WTC11 (cell line): Measurements from ENCODE around the gene AVPR1B. TPM values are rescaled to one million over a fixed set of nuclear protein-coding genes. Genes with fewer than 3 reads are reported as not detected.

Experiments used
- ATAC-seq: fragments of 200-7000 bp; cut with Tn5 transposase; 2 replicates; pipeline ENCODE4 v1.10.0; 2021; ENCODE audit warnings: mild to moderate bottlenecking, moderate library complexity
- CTCF ChIA-PET: fragments of 300-600 bp; sonication (Branson Sonifier 250); formaldehyde crosslinking; loops from one replicate; lab custom pipeline; 2021; ENCODE audit warnings: antibody characterized with exemption; lab: Charles Lee
- POLR2A ChIA-PET: fragments of 350-600 bp; sonication (Branson Sonifier 250); formaldehyde crosslinking; loops from one replicate; lab custom pipeline; 2021; ENCODE audit warnings: antibody characterized with exemption; lab: Charles Lee
- DNase-seq: peaks from one replicate; pipeline ENCODE4 v3.0.0; 2021; ENCODE audit warnings: low spot score
- H3K27ac Mint-ChIP-seq: 2 replicates; pipeline ENCODE4 v1.8.0; 2021; ENCODE audit warnings: mixed read lengths
- H3K27me3 Mint-ChIP-seq: 2 replicates; pipeline ENCODE4 v1.8.0; 2021; ENCODE audit warnings: low read depth, mild to moderate bottlenecking, moderate library complexity, mixed read lengths
- H3K36me3 Mint-ChIP-seq: 2 replicates; pipeline ENCODE4 v1.8.0; 2021; ENCODE audit warnings: mixed read lengths
- H3K4me1 Mint-ChIP-seq: 2 replicates; pipeline ENCODE4 v1.8.0; 2022; ENCODE audit warnings: mixed read lengths
- H3K4me3 Mint-ChIP-seq: 2 replicates; pipeline ENCODE4 v1.8.0; 2021; ENCODE audit warnings: mild to moderate bottlenecking, moderate library complexity, mixed read lengths
- H3K9me3 Mint-ChIP-seq: 2 replicates; pipeline ENCODE4 v1.8.0; 2021; ENCODE audit warnings: mixed read lengths
- AR ChIP-seq: fragments of 250-450 bp; sonication (Bioruptor Pico); IDR thresholded peaks from 2 replicates; pipeline ENCODE4 v1.9.0; 2021; ENCODE audit warnings: mild to moderate bottlenecking
- ATF2 ChIP-seq: sonication (generic); formaldehyde crosslinking; IDR thresholded peaks from 2 replicates; pipeline ENCODE4 v1.8.1; 2022; ENCODE audit warnings: low read depth, missing genetic modification reagents, borderline replicate concordance
- CBFB ChIP-seq: sonication (generic); formaldehyde crosslinking; IDR thresholded peaks from 2 replicates; pipeline ENCODE4 v1.8.1; 2022; ENCODE audit warnings: mild to moderate bottlenecking, low read depth, missing genetic modification reagents
- MAX ChIP-seq: sonication (generic); formaldehyde crosslinking; IDR thresholded peaks from 2 replicates; pipeline ENCODE4 v1.8.0; 2022; ENCODE audit warnings: mild to moderate bottlenecking, missing genetic modification reagents
- MLX ChIP-seq: sonication (generic); formaldehyde crosslinking; IDR thresholded peaks from 2 replicates; pipeline ENCODE4 v1.8.1; 2023; ENCODE audit warnings: mild to moderate bottlenecking, missing genetic modification reagents, moderate library complexity
- NFATC4 ChIP-seq: fragments of 250-450 bp; sonication (Bioruptor Pico); IDR thresholded peaks from 2 replicates; pipeline ENCODE4 v1.9.0; 2021; ENCODE audit warnings: mild to moderate bottlenecking
- NFE2L1 ChIP-seq: sonication (generic); formaldehyde crosslinking; IDR thresholded peaks from 2 replicates; pipeline ENCODE4 v1.8.1; 2023; ENCODE audit warnings: missing genetic modification reagents
- OVOL2 ChIP-seq: fragments of 250-450 bp; sonication (Bioruptor Pico); IDR thresholded peaks from 2 replicates; pipeline ENCODE4 v1.9.0; 2021; ENCODE audit warnings: mild to moderate bottlenecking, borderline replicate concordance
- PREB ChIP-seq: sonication (generic); formaldehyde crosslinking; IDR thresholded peaks from 2 replicates; pipeline ENCODE4 v1.8.1; 2022; ENCODE audit warnings: mild to moderate bottlenecking, missing genetic modification reagents, moderate library complexity, borderline replicate concordance
- TEAD4 ChIP-seq: sonication (generic); formaldehyde crosslinking; IDR thresholded peaks from 2 replicates; pipeline ENCODE4 v1.8.0; 2022; ENCODE audit warnings: mild to moderate bottlenecking, missing genetic modification reagents
- USF2 ChIP-seq: sonication (generic); formaldehyde crosslinking; IDR thresholded peaks from 2 replicates; pipeline ENCODE4 v1.8.1; 2023; ENCODE audit warnings: mild to moderate bottlenecking, missing genetic modification reagents, moderate library complexity
- ZNF232 ChIP-seq: sonication (generic); formaldehyde crosslinking; IDR thresholded peaks from 2 replicates; pipeline ENCODE4 v1.8.0; 2022; ENCODE audit warnings: mild to moderate bottlenecking, missing genetic modification reagents
- ZNF396 ChIP-seq: fragments of 250-450 bp; sonication (Bioruptor Pico); IDR thresholded peaks from 2 replicates; pipeline ENCODE4 v1.8.0; 2021; ENCODE audit warnings: mild to moderate bottlenecking, moderate library complexity, borderline replicate concordance
- ZNF423 ChIP-seq: fragments of 250-450 bp; sonication (Bioruptor Pico); IDR thresholded peaks from 2 replicates; pipeline ENCODE4 v2.1.2; 2022; ENCODE audit warnings: mild to moderate bottlenecking, moderate library complexity
- ZNF671 ChIP-seq: fragments of 250-450 bp; sonication (Bioruptor Pico); IDR thresholded peaks from 2 replicates; pipeline ENCODE4 v1.8.0; 2021; ENCODE audit warnings: mild to moderate bottlenecking
- total RNA-seq: library from RNA; stranded (reverse); gene quantifications from 3 replicates; pipeline ENCODE4 v1.2.3, GENCODE V29; 2021

Gene AVPR1B
- total RNA-seq, 1 experiment from 2014 or later, result 0.68 TPM

GRCh38 chr1:206112600-206113301, 4.4 kb downstream of the AVPR1B start:
- CTCF ChIA-PET, result no interaction called here
- Mint-ChIP-seq H3K36me3 (no peaks in the 10 kb centered on the region), H3K27ac (no peak overlapping the region), H3K4me3 (no peak overlapping the region), H3K4me1 (peaks cover 10% of the 10 kb centered on the region), H3K27me3 (peaks cover 21% of the 10 kb centered on the region), H3K9me3 (no peaks in the 10 kb centered on the region)
- TF ChIP-seq OVOL2 (CRISPR knock-in tag) (no peak), CBFB (CRISPR knock-in tag) (no peak), AR (no peak), TEAD4 (CRISPR knock-in tag) (no peak), ZNF396 (no peak), ZNF671 (CRISPR knock-in tag) (no peak), MLX (no peak)
- no peak for ATAC-seq
- POLR2A ChIA-PET, result no interaction called here
- no peak for DNase-seq

- H3K36me3 Mint-ChIP-seq, result no peaks in the 10 kb centered on the region
- DNase-seq (no peak), ATAC-seq (no peak)
- no peaks in the 10 kb centered on the region for H3K9me3 Mint-ChIP-seq
- H3K4me3 Mint-ChIP-seq, result no peak overlapping the region
- H3K27ac Mint-ChIP-seq, result no peak overlapping the region
- POLR2A ChIA-PET, result no interaction called here
- TF ChIP-seq MAX (CRISPR knock-in tag), result no peak
- no peak for TF ChIP-seq TEAD4 (CRISPR knock-in tag)
- no peak for TF ChIP-seq NFE2L1
- no peak for TF ChIP-seq USF2 (CRISPR knock-in tag)
- no peak for TF ChIP-seq PREB (CRISPR knock-in tag)
- no peak for TF ChIP-seq ZNF423 (CRISPR knock-in tag)
- no peak for TF ChIP-seq NFATC4 (CRISPR knock-in tag)
- TF ChIP-seq ZNF232 (CRISPR knock-in tag), result no peak
- TF ChIP-seq ATF2 (CRISPR knock-in tag), result no peak
- TF ChIP-seq, all 79 proteins: peak for 0
- CTCF ChIA-PET, result interaction anchor here (1.2 to 12.7 kb wide), 2 partner anchors 80 to 126 kb away, joined by 3 to 121 read pairs; no protein-coding TSS in a partner anchor
- 0 out of 2 replicates have a peak, but pooled peaks cover 2% of the 10 kb centered on the region for H3K4me1 Mint-ChIP-seq
- peaks cover 10% of the 10 kb centered on the region for H3K27me3 Mint-ChIP-seq
Observed at GRCh38 chr1:206111271-206111927, 5.8 kb downstream of the AVPR1B start.
